Measurements from ENCODE around the gene CFAP61. TPM values are rescaled to one million over a fixed set of nuclear protein-coding genes. Genes with fewer than 3 reads are reported as not detected.

Gene CFAP61
- total and polyA plus RNA-seq, 2 experiments from 2014 or later: 0.21 TPM; not detected in 1

DNA sequence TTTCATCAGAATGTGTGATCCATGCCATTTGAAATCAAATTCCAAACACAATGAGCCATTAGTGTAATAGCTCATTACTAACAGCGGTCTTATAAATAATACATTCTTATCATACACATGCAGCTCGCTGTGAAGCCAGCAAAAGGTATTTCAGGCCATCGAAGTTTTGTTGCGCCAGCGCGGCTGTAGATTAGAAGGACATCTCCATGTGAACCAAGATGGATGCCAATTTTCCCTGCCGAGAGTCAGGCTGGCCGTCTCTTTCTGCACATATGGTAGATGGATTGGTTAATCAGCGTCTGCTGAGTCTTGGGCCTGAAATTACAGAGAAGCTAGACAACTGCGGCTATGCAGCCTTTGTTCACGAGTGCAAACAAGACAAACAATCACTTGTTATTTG is 44.1 kb downstream of the CFAP61 start (continued):
- TF ChIP-seq, protein P1, sequence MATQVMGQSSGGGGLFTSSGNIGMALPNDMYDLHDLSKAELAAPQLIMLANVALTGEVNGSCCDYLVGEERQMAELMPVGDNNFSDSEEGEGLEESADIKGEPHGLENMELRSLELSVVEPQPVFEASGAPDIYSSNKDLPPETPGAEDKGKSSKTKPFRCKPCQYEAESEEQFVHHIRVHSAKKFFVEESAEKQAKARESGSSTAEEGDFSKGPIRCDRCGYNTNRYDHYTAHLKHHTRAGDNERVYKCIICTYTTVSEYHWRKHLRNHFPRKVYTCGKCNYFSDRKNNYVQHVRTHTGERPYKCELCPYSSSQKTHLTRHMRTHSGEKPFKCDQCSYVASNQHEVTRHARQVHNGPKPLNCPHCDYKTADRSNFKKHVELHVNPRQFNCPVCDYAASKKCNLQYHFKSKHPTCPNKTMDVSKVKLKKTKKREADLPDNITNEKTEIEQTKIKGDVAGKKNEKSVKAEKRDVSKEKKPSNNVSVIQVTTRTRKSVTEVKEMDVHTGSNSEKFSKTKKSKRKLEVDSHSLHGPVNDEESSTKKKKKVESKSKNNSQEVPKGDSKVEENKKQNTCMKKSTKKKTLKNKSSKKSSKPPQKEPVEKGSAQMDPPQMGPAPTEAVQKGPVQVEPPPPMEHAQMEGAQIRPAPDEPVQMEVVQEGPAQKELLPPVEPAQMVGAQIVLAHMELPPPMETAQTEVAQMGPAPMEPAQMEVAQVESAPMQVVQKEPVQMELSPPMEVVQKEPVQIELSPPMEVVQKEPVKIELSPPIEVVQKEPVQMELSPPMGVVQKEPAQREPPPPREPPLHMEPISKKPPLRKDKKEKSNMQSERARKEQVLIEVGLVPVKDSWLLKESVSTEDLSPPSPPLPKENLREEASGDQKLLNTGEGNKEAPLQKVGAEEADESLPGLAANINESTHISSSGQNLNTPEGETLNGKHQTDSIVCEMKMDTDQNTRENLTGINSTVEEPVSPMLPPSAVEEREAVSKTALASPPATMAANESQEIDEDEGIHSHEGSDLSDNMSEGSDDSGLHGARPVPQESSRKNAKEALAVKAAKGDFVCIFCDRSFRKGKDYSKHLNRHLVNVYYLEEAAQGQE (IDR thresholded peaks at IDR 0.05; ENCODE audit: unreplicated experiment): no peak
- no peak for TF ChIP-seq POLR2AphosphoS5 (IDR thresholded peaks at IDR 0.05; ENCODE audit: low read depth)
- TF ChIP-seq, protein P2, sequence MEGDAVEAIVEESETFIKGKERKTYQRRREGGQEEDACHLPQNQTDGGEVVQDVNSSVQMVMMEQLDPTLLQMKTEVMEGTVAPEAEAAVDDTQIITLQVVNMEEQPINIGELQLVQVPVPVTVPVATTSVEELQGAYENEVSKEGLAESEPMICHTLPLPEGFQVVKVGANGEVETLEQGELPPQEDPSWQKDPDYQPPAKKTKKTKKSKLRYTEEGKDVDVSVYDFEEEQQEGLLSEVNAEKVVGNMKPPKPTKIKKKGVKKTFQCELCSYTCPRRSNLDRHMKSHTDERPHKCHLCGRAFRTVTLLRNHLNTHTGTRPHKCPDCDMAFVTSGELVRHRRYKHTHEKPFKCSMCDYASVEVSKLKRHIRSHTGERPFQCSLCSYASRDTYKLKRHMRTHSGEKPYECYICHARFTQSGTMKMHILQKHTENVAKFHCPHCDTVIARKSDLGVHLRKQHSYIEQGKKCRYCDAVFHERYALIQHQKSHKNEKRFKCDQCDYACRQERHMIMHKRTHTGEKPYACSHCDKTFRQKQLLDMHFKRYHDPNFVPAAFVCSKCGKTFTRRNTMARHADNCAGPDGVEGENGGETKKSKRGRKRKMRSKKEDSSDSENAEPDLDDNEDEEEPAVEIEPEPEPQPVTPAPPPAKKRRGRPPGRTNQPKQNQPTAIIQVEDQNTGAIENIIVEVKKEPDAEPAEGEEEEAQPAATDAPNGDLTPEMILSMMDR (conservative IDR thresholded peaks at IDR 0.05; ENCODE audit: low read depth in 2 of 2): no peak
- TF ChIP-seq ZNF331 (CRISPR knock-in tag; IDR thresholded peaks at IDR 0.05; ENCODE audit: low read depth): no peak
- TF ChIP-seq EZH2phosphoT487 (IDR thresholded peaks at IDR 0.05; ENCODE audit: unreplicated experiment): no peak

DNA sequence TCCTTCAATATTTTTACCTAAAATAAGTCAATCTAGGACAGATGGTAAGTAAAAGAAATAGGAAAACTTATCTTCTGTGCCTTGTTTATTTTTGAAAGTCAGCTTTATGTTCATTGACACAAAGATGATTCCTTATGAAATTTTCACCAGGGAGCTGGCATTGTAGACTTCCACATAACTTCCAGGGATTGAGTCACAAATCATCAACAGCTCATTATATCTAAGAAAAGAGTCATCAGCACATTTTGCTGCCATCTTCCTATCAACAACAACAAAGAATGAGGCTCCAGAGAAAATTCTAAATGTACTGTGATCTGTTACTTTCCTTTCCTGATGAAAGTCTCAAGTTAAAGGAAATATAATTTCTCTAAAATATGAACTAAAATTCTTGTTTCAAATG is 48.5 kb downstream of the CFAP61 start:
- Mint-ChIP-seq H3K36me3 (ENCODE audit: low read depth) (no peaks in the 10 kb centered on the region), H3K4me3 (no peak overlapping the region), H3K4me1 (no peaks in the 10 kb centered on the region), H3K9me3 (no peaks in the 10 kb centered on the region), H3K27me3 (ENCODE audit: insufficient read depth, low read depth, poor library complexity) (peaks cover 1% of the 10 kb centered on the region), H3K27ac (no peak overlapping the region)
- H3K4me1 ChIP-seq (ENCODE audit: insufficient read depth): peaks cover under 1% of the 10 kb centered on the region; the same call in 1 of the 2 replicates
- no peaks in the 10 kb centered on the region for H3K36me3 ChIP-seq (ENCODE audit: insufficient read depth)
- H2AFZ ChIP-seq: no peak overlapping the region
- no peaks in the 10 kb centered on the region for H3K27me3 ChIP-seq (ENCODE audit: insufficient read depth)
- H3K4me3 ChIP-seq: no peak overlapping the region
- no peak overlapping the region for H3K4me2 ChIP-seq
- no peak for ATAC-seq
- H3K27ac ChIP-seq (ENCODE audit: low read depth): no peak overlapping the region
- DNase-seq (ENCODE audit: low spot score): no peak
- no peaks in the 10 kb centered on the region for H3F3A ChIP-seq (replicated peaks; ENCODE audit: low read depth)
- no peaks in the 10 kb centered on the region for H3K79me2 ChIP-seq (replicated peaks; ENCODE audit: insufficient read depth)
- no peaks in the 10 kb centered on the region for H3K9me2 ChIP-seq (ENCODE audit: insufficient read depth)
- no peaks in the 10 kb centered on the region for H4K20me1 ChIP-seq (replicated peaks; ENCODE audit: insufficient read depth)
- TF ChIP-seq ZNF331 (CRISPR knock-in tag; IDR thresholded peaks at IDR 0.05; ENCODE audit: low read depth) (no peak), STAT1 (IDR thresholded peaks at IDR 0.05; ENCODE audit: unreplicated experiment) (no peak), JUNB (IDR thresholded peaks at IDR 0.05; ENCODE audit: unreplicated experiment) (no peak), EZH2phosphoT487 (IDR thresholded peaks at IDR 0.05; ENCODE audit: unreplicated experiment) (no peak), CREB1 (CRISPR knock-in tag; IDR thresholded peaks at IDR 0.05; ENCODE audit: low read depth) (no peak)
- TF ChIP-seq, protein P3, sequence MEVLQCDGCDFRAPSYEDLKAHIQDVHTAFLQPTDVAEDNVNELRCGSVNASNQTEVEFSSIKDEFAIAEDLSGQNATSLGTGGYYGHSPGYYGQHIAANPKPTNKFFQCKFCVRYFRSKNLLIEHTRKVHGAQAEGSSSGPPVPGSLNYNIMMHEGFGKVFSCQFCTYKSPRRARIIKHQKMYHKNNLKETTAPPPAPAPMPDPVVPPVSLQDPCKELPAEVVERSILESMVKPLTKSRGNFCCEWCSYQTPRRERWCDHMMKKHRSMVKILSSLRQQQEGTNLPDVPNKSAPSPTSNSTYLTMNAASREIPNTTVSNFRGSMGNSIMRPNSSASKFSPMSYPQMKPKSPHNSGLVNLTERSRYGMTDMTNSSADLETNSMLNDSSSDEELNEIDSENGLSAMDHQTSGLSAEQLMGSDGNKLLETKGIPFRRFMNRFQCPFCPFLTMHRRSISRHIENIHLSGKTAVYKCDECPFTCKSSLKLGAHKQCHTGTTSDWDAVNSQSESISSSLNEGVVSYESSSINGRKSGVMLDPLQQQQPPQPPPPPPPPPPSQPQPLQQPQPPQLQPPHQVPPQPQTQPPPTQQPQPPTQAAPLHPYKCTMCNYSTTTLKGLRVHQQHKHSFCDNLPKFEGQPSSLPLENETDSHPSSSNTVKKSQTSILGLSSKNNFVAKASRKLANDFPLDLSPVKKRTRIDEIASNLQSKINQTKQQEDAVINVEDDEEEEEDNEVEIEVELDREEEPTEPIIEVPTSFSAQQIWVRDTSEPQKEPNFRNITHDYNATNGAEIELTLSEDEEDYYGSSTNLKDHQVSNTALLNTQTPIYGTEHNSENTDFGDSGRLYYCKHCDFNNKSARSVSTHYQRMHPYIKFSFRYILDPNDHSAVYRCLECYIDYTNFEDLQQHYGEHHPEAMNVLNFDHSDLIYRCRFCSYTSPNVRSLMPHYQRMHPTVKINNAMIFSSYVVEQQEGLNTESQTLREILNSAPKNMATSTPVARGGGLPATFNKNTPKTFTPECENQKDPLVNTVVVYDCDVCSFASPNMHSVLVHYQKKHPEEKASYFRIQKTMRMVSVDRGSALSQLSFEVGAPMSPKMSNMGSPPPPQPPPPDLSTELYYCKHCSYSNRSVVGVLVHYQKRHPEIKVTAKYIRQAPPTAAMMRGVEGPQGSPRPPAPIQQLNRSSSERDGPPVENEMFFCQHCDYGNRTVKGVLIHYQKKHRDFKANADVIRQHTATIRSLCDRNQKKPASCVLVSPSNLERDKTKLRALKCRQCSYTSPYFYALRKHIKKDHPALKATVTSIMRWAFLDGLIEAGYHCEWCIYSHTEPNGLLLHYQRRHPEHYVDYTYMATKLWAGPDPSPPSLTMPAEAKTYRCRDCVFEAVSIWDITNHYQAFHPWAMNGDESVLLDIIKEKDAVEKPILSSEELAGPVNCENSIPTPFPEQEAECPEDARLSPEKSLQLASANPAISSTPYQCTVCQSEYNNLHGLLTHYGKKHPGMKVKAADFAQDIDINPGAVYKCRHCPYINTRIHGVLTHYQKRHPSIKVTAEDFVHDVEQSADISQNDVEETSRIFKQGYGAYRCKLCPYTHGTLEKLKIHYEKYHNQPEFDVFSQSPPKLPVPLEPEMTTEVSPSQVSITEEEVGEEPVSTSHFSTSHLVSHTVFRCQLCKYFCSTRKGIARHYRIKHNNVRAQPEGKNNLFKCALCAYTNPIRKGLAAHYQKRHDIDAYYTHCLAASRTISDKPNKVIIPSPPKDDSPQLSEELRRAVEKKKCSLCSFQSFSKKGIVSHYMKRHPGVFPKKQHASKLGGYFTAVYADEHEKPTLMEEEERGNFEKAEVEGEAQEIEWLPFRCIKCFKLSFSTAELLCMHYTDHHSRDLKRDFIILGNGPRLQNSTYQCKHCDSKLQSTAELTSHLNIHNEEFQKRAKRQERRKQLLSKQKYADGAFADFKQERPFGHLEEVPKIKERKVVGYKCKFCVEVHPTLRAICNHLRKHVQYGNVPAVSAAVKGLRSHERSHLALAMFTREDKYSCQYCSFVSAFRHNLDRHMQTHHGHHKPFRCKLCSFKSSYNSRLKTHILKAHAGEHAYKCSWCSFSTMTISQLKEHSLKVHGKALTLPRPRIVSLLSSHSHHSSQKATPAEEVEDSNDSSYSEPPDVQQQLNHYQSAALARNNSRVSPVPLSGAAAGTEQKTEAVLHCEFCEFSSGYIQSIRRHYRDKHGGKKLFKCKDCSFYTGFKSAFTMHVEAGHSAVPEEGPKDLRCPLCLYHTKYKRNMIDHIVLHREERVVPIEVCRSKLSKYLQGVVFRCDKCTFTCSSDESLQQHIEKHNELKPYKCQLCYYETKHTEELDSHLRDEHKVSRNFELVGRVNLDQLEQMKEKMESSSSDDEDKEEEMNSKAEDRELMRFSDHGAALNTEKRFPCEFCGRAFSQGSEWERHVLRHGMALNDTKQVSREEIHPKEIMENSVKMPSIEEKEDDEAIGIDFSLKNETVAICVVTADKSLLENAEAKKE (CRISPR knock-in tag; IDR thresholded peaks at IDR 0.05): no peak
- TF ChIP-seq, protein P4, sequence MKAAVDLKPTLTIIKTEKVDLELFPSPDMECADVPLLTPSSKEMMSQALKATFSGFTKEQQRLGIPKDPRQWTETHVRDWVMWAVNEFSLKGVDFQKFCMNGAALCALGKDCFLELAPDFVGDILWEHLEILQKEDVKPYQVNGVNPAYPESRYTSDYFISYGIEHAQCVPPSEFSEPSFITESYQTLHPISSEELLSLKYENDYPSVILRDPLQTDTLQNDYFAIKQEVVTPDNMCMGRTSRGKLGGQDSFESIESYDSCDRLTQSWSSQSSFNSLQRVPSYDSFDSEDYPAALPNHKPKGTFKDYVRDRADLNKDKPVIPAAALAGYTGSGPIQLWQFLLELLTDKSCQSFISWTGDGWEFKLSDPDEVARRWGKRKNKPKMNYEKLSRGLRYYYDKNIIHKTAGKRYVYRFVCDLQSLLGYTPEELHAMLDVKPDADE (IDR thresholded peaks at IDR 0.05): no peak
- TF ChIP-seq, protein P2 (conservative IDR thresholded peaks at IDR 0.05; ENCODE audit: low read depth in 2 of 2): no peak

Data from GM23338 (cell line).